ENCODE data around the gene PTP4A2.

Gene PTP4A2

DNA sequence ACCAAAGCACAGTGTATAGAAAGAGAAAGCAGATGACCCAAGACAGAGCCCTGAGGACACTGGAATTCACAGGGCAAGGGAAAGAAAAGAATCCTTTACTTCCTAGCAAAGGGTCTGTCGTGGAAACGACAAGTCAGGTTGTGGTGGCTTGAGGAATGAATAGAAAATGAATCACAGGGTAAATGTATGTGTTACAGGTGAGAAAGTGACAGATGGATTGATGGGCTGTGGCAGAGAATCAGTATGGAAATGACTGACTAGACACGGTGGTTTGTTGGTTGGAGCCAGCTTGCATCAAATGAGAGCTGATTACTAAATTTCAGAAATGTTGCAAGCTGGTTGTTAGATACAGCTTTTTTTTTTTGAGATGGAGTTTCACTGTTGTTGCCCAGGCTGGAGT is 46.9 kb downstream of the PTP4A2 start:
- H3K4me3 ChIP-seq (ENCODE audit: low read depth, low read length) = no peak overlapping the region
- DNase-seq (ENCODE audit: low read depth) = no peak
- TF ChIP-seq, protein P1, sequence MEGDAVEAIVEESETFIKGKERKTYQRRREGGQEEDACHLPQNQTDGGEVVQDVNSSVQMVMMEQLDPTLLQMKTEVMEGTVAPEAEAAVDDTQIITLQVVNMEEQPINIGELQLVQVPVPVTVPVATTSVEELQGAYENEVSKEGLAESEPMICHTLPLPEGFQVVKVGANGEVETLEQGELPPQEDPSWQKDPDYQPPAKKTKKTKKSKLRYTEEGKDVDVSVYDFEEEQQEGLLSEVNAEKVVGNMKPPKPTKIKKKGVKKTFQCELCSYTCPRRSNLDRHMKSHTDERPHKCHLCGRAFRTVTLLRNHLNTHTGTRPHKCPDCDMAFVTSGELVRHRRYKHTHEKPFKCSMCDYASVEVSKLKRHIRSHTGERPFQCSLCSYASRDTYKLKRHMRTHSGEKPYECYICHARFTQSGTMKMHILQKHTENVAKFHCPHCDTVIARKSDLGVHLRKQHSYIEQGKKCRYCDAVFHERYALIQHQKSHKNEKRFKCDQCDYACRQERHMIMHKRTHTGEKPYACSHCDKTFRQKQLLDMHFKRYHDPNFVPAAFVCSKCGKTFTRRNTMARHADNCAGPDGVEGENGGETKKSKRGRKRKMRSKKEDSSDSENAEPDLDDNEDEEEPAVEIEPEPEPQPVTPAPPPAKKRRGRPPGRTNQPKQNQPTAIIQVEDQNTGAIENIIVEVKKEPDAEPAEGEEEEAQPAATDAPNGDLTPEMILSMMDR (IDR thresholded peaks at IDR 0.05; ENCODE audit: low read depth, low read length, missing control alignments) = no peak
- in situ Hi-C loops (cut with HindIII; ENCODE audit: low sequenced_read_pairs) = no loop called here

GRCh38 chr1:31888291-31888690 is 49.9 kb downstream of the PTP4A2 start:
- in situ Hi-C loops (cut with HindIII; ENCODE audit: low sequenced_read_pairs) = no loop called here
- no peak for DNase-seq (ENCODE audit: low read depth)
- H3K4me3 ChIP-seq (ENCODE audit: low read depth, low read length) = no peak overlapping the region
- TF ChIP-seq, protein P1 (IDR thresholded peaks at IDR 0.05; ENCODE audit: low read depth, low read length, missing control alignments) = no peak

GRCh38 chr1:31886866-31887265 is 51.3 kb downstream of the PTP4A2 start:
- H3K4me3 ChIP-seq (ENCODE audit: low read depth, low read length) = no peak overlapping the region
- DNase-seq (ENCODE audit: low read depth) = no peak
- in situ Hi-C loops (cut with HindIII; ENCODE audit: low sequenced_read_pairs) = no loop called here
- TF ChIP-seq, protein P1 (IDR thresholded peaks at IDR 0.05; ENCODE audit: low read depth, low read length, missing control alignments) = no peak

GRCh38 chr1:31885851-31886250 is 52.3 kb downstream of the PTP4A2 start:
- DNase-seq (ENCODE audit: low read depth) = no peak
- in situ Hi-C loops (cut with HindIII; ENCODE audit: low sequenced_read_pairs) = no loop called here
- TF ChIP-seq, protein P1 (IDR thresholded peaks at IDR 0.05; ENCODE audit: low read depth, low read length, missing control alignments) = no peak
- H3K4me3 ChIP-seq (ENCODE audit: low read depth, low read length) = no peak overlapping the region

- H3K4me3 ChIP-seq (ENCODE audit: low read depth, low read length) = no peak overlapping the region
- in situ Hi-C loops (cut with HindIII; ENCODE audit: low sequenced_read_pairs) = no loop called here
- TF ChIP-seq, protein P1 (IDR thresholded peaks at IDR 0.05; ENCODE audit: low read depth, low read length, missing control alignments) = no peak
- no peak for DNase-seq (ENCODE audit: low read depth)
These were observed 54.7 kb downstream of the PTP4A2 start for GRCh38 chr1:31883357-31883942.

DNA sequence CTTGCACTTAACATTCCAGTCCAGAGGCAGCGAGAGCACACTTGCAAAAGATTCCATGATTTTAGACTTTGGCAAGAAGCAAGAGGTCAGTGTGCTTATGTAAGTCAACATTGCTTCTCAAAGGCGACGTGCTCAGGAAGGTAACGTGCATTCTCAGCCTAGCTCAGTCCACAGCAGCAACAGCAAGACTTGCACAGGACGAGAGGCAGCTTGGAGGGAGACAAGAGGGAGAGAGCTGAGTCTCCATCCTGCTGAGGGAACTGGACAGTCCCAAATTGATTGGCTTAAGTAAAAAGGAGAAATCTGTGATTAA is 56.5 kb downstream of the PTP4A2 start:
- no peak for DNase-seq (ENCODE audit: low read depth)
- in situ Hi-C loops (cut with HindIII; ENCODE audit: low sequenced_read_pairs) = no loop called here
- TF ChIP-seq, protein P1 (IDR thresholded peaks at IDR 0.05; ENCODE audit: low read depth, low read length, missing control alignments) = no peak
- H3K4me3 ChIP-seq (ENCODE audit: low read depth, low read length) = no peak overlapping the region
